AG04449 (cell line): Measurements from ENCODE around the gene EPB41L1.

Source experiments
- CTCF ChIA-PET: fragments of 350-600 bp; formaldehyde crosslinking; extraction: SDS; loops from one replicate; lab custom pipeline; 2021; ENCODE audit warnings: antibody characterized with exemption; lab: Yijun Ruan, JAX
- POLR2A ChIA-PET: fragments of 400-600, 350-600 bp; formaldehyde crosslinking; extraction: SDS; loops from one replicate; lab custom pipeline; 2020; ENCODE audit warnings: antibody characterized with exemption, inconsistent platforms; lab: Yijun Ruan, JAX
- DNase-seq: peaks from one replicate; pipeline ENCODE4 v3.0.0-alpha.2; 2010; ENCODE audit warnings: low read depth, low spot score
- H3K4me3 ChIP-seq: 2 replicates; pipeline ENCODE4 v1.5.1; 2011; ENCODE audit warnings: low read depth, mild to moderate bottlenecking, control low read depth, low read length
- TF ChIP-seq, protein P1 (sequence below): IDR thresholded peaks from one replicate; pipeline ENCODE4 v1.5.1; 2011; ENCODE audit warnings: mild to moderate bottlenecking, moderate library complexity, low read length, control low read depth, inconsistent platforms; ENCODE audit not compliant: insufficient read depth; ENCODE audit errors: missing control alignments

Gene EPB41L1

DNA sequence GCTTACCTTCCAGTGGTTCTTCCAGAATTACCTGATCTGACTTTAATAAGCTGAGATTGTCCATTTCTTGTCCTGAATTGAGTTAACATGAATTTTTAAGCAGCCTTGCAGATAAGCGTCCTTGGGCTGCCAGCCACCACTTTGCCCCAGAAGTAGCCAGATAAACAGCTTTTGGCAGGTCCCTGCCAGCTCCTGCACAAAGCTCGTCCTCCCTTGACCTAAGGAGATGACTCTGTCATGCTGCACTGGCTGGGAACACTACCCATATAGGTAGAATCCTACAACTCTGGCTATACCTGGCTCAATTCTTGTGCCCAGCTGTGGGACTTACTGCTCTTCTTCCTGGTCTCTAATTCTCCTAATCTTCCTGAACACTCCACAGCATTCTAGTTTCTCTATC lies 42.1 kb downstream of the EPB41L1 start:
- POLR2A ChIA-PET = no interaction called here
- no peak overlapping the region for H3K4me3 ChIP-seq
- TF ChIP-seq, protein P1, sequence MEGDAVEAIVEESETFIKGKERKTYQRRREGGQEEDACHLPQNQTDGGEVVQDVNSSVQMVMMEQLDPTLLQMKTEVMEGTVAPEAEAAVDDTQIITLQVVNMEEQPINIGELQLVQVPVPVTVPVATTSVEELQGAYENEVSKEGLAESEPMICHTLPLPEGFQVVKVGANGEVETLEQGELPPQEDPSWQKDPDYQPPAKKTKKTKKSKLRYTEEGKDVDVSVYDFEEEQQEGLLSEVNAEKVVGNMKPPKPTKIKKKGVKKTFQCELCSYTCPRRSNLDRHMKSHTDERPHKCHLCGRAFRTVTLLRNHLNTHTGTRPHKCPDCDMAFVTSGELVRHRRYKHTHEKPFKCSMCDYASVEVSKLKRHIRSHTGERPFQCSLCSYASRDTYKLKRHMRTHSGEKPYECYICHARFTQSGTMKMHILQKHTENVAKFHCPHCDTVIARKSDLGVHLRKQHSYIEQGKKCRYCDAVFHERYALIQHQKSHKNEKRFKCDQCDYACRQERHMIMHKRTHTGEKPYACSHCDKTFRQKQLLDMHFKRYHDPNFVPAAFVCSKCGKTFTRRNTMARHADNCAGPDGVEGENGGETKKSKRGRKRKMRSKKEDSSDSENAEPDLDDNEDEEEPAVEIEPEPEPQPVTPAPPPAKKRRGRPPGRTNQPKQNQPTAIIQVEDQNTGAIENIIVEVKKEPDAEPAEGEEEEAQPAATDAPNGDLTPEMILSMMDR = no peak
- CTCF ChIA-PET = interaction anchor here (1.2 to 52.9 kb wide), 6 partner anchors 6 to 243 kb away, joined by 3 to 940 read pairs (median 100); partner anchors contain the start of gene EPB41L1
- DNase-seq = no peak

DNA sequence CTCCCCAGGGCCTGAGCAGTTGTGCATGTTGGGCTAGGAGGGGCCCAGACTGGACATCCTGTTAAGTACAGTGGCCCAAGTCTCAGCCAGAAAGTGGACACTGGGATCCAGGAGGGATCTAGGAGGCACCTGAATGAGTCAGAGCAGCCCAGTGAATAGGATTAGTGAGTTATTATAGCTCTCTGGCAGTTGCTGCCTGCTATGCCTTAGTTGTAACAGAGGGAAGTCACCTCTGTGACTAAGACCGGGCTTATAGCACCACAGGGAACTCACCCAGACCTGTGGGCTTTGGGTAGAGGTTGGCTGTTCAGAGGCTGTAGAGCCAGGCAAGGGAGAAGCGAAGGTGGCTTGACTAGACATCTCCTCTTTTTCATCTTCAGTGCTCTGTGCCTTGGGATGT lies 42.7 kb downstream of the EPB41L1 start:
- TF ChIP-seq, protein P1 = no peak
- DNase-seq = no peak
- H3K4me3 ChIP-seq = no peak overlapping the region
- CTCF ChIA-PET = interaction anchor here (1.2 to 52.9 kb wide), 6 partner anchors 6 to 242 kb away, joined by 3 to 940 read pairs (median 100); partner anchors contain the start of gene EPB41L1
- POLR2A ChIA-PET = no interaction called here

DNA sequence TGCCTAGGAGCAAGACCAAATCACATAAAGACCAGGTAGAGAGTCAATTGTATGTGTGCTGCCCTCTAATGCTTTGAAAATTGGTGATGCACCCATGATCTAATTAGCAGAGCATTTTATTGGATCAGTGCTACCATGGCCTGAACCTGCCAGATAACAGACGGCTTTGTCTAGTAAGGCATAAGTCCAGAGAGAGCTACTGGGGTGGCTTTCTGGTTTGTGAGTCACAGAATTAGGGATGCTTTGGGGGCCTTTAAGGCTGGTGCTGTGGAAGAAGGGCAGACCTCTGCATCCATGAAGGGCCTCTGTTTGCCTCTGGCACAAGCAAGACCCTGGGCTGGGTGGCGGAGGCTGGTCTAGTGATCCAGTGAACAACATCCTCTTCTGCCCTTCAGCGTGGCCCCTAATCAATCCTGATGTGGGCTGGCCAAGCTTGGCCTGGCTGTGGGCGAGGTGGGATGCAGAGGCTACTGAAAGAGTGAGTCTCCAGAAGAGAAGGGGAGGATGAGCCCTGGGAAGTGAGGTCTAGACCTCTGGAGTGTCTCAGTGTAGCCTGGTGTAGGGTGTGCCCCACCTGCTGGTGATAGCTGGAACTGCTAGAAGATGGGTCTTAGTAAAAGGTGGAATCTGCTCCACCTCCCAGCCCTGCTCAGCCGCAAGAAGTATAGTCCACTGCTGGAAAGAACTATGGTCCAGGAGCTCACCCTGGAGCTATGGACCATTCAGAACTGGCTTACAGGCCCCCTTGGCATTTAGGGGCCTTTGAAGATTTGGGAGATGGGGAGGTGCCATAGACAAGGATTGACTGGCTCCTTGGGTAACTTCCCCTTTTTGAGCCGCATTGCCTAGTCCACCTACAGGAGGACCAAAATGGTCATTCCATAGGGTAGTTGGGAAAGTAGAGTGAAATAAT lies 45.1 kb downstream of the EPB41L1 start:
- ChIA-PET POLR2A (no interaction called here), CTCF (interaction anchor here (0.6 to 52.9 kb wide), 21 partner anchors 4 to 689 kb away, joined by 3 to 940 read pairs (median 3); partner anchors contain the start of genes AAR2, EPB41L1 and SCAND1)
- DNase-seq = peak; percentile 9
- no peak overlapping the region for H3K4me3 ChIP-seq
- TF ChIP-seq, protein P1 = peak; percentile 87

DNA sequence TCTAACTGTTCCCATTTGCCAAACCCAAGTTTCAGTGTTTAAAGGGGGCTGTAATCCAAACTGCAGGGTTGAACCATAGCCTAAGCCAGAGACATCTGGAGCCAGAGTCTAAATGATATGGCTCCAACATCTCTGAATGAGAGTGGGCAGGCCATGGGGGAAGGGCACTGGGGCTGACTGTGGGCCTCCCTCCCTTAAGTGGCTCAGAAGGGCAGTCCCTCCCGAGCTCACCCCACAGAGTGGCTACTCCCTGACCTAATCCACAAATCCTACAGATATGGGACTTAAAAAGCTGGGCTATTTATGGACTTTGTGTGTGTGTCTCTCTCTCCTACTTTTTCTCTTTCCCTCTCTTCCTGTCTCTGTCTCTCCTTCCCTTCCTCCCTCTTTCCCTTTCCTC lies 45.9 kb downstream of the EPB41L1 start:
- TF ChIP-seq, protein P1 = no peak
- POLR2A ChIA-PET = no interaction called here
- no peak overlapping the region for H3K4me3 ChIP-seq
- CTCF ChIA-PET = interaction anchor here (0.6 to 52.9 kb wide), 15 partner anchors 3 to 659 kb away, joined by 3 to 940 read pairs (median 8); partner anchors contain the start of genes EPB41L1, ERGIC3 and SCAND1
- no peak for DNase-seq

DNA sequence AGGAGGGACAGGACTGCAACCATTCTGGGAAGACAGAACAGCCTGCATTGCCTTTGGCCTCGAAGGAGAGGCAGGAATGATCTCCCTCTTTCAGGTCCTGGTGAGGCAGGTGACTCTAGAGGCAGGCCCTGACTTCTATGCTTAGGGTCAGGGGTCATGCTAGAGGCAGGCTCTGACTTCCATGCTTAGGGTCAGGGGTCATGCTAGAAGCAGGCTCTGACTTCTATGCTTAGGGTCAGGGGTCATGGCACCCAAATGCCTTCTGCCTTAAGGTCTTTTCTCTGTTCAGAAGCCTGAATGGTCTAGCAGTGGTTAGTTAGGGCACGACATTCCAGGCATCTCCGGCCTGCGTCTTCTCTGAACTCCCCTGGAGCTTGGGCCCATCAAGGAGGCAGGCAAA lies 46.7 kb downstream of the EPB41L1 start:
- TF ChIP-seq, protein P1 = no peak
- H3K4me3 ChIP-seq = no peak overlapping the region
- ChIA-PET POLR2A (no interaction called here), CTCF (interaction anchor here (0.7 to 52.9 kb wide), 17 partner anchors 2 to 659 kb away, joined by 3 to 940 read pairs (median 13); partner anchors contain the start of genes EPB41L1, ERGIC3 and SCAND1)
- no peak for DNase-seq

DNA sequence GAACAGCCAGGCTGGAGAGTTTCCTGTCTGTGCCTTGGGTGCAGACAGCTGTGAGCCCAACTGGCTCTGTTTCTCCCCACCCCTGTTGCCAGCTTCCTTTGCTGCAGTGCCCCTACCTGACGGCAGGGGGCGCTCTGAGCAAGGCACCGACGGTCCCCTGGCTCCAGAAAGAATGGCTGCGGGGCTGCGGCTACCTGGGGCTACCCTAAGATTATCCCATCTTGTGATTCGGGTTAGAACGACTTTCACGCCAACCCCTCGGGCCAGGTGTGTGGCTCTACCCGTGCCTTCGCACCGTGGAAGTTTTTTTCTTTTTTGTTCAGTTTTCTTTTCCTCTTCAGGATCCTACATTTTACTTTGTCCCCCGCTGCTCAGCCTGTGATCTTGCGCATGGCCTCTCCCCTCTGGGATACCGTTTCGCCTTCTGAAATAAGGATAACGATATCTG lies 48.4 kb downstream of the EPB41L1 start:
- TF ChIP-seq, protein P1 = peak; percentile 98
- ChIA-PET CTCF (interaction anchor here (0.6 to 52.9 kb wide), 45 partner anchors 0 to 716 kb away, joined by 3 to 940 read pairs (median 4); partner anchors contain the start of genes AAR2, EPB41L1 and SCAND1), POLR2A (no interaction called here)
- no peak for DNase-seq
- H3K4me3 ChIP-seq = no peak overlapping the region
